Heart right ventricle (tissue), 16 donors: Measurements from ENCODE around the gene LLGL2. TPM values are rescaled to one million over a fixed set of nuclear protein-coding genes. Genes with fewer than 3 reads are reported as not detected.

Experiments used
- ATAC-seq, 8 donors: fragments of 200-7000 bp; cut with Tn5 transposase; one replicate each; pipeline ENCODE4 v1.9.1; 2020; ENCODE audit warnings: mild to moderate bottlenecking in 8 of 8, moderate library complexity in 8 of 8, moderate number of reproducible peaks in 1 of 8
- DNase-seq, 2 donors: peaks; one replicate each; pipeline ENCODE4 v3.0.0-alpha.2; 2020
- H3K27ac ChIP-seq, 10 donors: fragments of 200-600 bp; sonication (generic) in 2 of 10; one replicate each; pipeline versions ENCODE4 v1.5.0 to v1.8.0; 2020 to 2022; ENCODE audit warnings: mild to moderate bottlenecking in 3 of 10
- H3K27me3 ChIP-seq, 7 donors: fragments of 200-600 bp; one replicate each; pipeline ENCODE4 v1.8.0; 2021 to 2022; ENCODE audit warnings: mild to moderate bottlenecking in 2 of 7
- H3K36me3 ChIP-seq, 9 donors: fragments of 200-600 bp; sonication (generic) in 1 of 9; one replicate each; pipeline versions ENCODE4 v1.5.0 to v1.8.0; 2020 to 2022; ENCODE audit warnings: mild to moderate bottlenecking in 2 of 9
- H3K4me1 ChIP-seq, 9 donors: fragments of 200-600 bp; sonication (generic) in 1 of 9; one replicate each; pipeline versions ENCODE4 v1.5.0 to v1.8.0; 2020 to 2022; ENCODE audit warnings: mild to moderate bottlenecking in 4 of 9
- H3K4me3 ChIP-seq, 10 donors: fragments of 200-600 bp; sonication (generic) in 2 of 10; one replicate each; pipeline versions ENCODE4 v1.5.0 to v1.8.0; 2020 to 2022; ENCODE audit warnings: mild to moderate bottlenecking in 7 of 10, moderate library complexity in 2 of 10
- H3K9me3 ChIP-seq, 11 donors: fragments of 200-600 bp in 10 of 11; sonication (generic) in 2 of 11; one replicate each; pipeline versions ENCODE4 v1.5.0 to v1.8.0; 2013 to 2022; ENCODE audit warnings: mild to moderate bottlenecking in 2 of 11, control low read depth in 1 of 11, moderate library complexity in 1 of 11
- CTCF ChIP-seq, 9 donors: fragments of 200-600 bp; sonication (generic) in 2 of 9; IDR thresholded peaks; one replicate each; pipeline versions ENCODE4 v1.5.0 to v1.8.0; 2021 to 2022; ENCODE audit warnings: antibody characterized with exemption in 9 of 9, mild to moderate bottlenecking in 5 of 9, moderate library complexity in 1 of 9
- WGBS, 2 donors: extraction: QIAGEN DNeasy Blood & Tissue Kit; methylation state at CpG; one replicate each; pipeline ENCODE4 v1.1.7; 2013; ENCODE audit warnings: inconsistent platforms in 1 of 2; 5-methylcytosine and 5-hydroxymethylcytosine counted together
- intact Hi-C, 10 donors: fragments of 100-400 bp; cut with DNase I; formaldehyde crosslinking; loops; one replicate each; pipeline versions ENCODE4 v1.11.1 to v1.14.2; 2022
- polyA plus RNA-seq, 2 donors: library from polyadenylated mRNA; stranded (reverse); fragments of 200-250 nt; gene quantifications; one replicate each; pipeline ENCODE4 v1.2.3, GENCODE V29; 2013
- total RNA-seq, 10 donors: library from RNA; stranded (reverse); fragmentation: NEBNext Ultra II Directional in 3 of 10; extraction: Animal tissue kit (Norgen Biotek cat#: 25700) in 3 of 10; gene quantifications; one replicate each; pipeline versions ENCODE4 v1.2.1 to v1.2.4, GENCODE V29; 2021 to 2023
- donor health status: Arrhythmogenic right ventricular cardiomyopathy.
- donor health status: ischemic (EF 13 %, LVEDD 7.1; RV severe dilation, severe dysfunction).
- donor health status: healthy with polysubstance abuse.
- donor health status: DM: no; HTN: yes; CAD: no.
- donor health status: DM: no; HTN: no; CAD: no.
- donor health status: ischemic (EF 25% LVEDD 6.9; RV normal size, moderate dysfunction).
- donor health status: ischemic (EF 25% LVEDD 5.7; RV mildly dilated, moderate dysfunction).
- donor health status: healthy.
- donor health status: DM: yes; HTN: yes; CAD: no.
- donor health status: Ischemic cardiomyopathy.
- donor health status: ischemic (EF 35%, LVEDD 5.7; RV mildly dilated, moderate dysfunction).
- donor health status: nonischemic (EF 11% LVEDD 7.7; RV severe dilation, severe dysfunction).
- donor health status: DM: yes; HTN: yes; CAD: no.
- donor health status: PGD.
- donor health status: ischemic (EF 29% LVEDD 5.4; RV normal size, mild dysfunction).
- donor health status: nonischemic (EF 23%, LVEDD 6.1; RV moderate dilation, normal function).

Gene LLGL2
- total and polyA plus RNA-seq, 12 donors, result 1.1 to 14.8 (median 3.3) TPM

- H3K4me3 ChIP-seq, result no peak overlapping the region
- intact Hi-C loops, result no loop called here
- no peaks in the 10 kb centered on the region for H3K9me3 ChIP-seq
- WGBS, 2 donors, result 95 to 97% methylated on average over 11 of the region's 11 CpGs
- DNase-seq (no peak), ATAC-seq (no peak)
- no peak for TF ChIP-seq CTCF (IDR thresholded peaks at IDR 0.05)
- H3K27me3 ChIP-seq, result no peaks in the 10 kb centered on the region
- no peaks in the 10 kb centered on the region for H3K4me1 ChIP-seq
- H3K36me3 ChIP-seq, result peaks cover 0 to 6% (median 0%) of the 10 kb centered on the region in 9 donors
- H3K27ac ChIP-seq, result no peak overlapping the region
Observed at GRCh38 chr17:75564195-75564594, 38.7 kb downstream of the LLGL2 start.

- H3K36me3 ChIP-seq, result peaks cover 0 to 6% (median 0%) of the 10 kb centered on the region in 9 donors
- no peaks in the 10 kb centered on the region for H3K4me1 ChIP-seq
- no peak for ATAC-seq
- DNase-seq, result no peak
- H3K4me3 ChIP-seq, result no peak overlapping the region
- H3K27ac ChIP-seq, result no peak overlapping the region
- WGBS, 2 donors, result 80 to 90% methylated on average over 7 of the region's 7 CpGs
- no peak for TF ChIP-seq CTCF (IDR thresholded peaks at IDR 0.05)
- intact Hi-C loops, result no loop called here
- no peaks in the 10 kb centered on the region for H3K9me3 ChIP-seq
- H3K27me3 ChIP-seq, result no peaks in the 10 kb centered on the region
Observed at GRCh38 chr17:75565066-75565465, 39.6 kb downstream of the LLGL2 start.

GRCh38 chr17:75565618-75566017 is 40.1 kb downstream of the LLGL2 start:
- 89 to 91% methylated on average over 6 of the region's 6 CpGs for WGBS, 2 donors
- DNase-seq (no peak), ATAC-seq (no peak)
- intact Hi-C loops, result no loop called here
- Histone ChIP-seq H3K27ac (no peak overlapping the region), H3K27me3 (no peaks in the 10 kb centered on the region), H3K36me3 (peaks cover 0 to 6% (median 0%) of the 10 kb centered on the region in 9 donors), H3K4me1 (peaks cover 0 to 4% (median 0%) of the 10 kb centered on the region in 9 donors), H3K9me3 (no peaks in the 10 kb centered on the region), H3K4me3 (no peak overlapping the region)
- TF ChIP-seq CTCF (IDR thresholded peaks at IDR 0.05), result no peak

- intact Hi-C loops, result no loop called here
- Histone ChIP-seq H3K9me3 (no peaks in the 10 kb centered on the region), H3K4me1 (peaks cover 0 to 12% (median 0%) of the 10 kb centered on the region in 9 donors), H3K27ac (no peak overlapping the region), H3K4me3 (no peak overlapping the region), H3K36me3 (peaks cover 0 to 6% (median 0%) of the 10 kb centered on the region in 9 donors), H3K27me3 (no peaks in the 10 kb centered on the region)
- DNase-seq, result no peak
- TF ChIP-seq CTCF (IDR thresholded peaks at IDR 0.05), result no peak
- ATAC-seq, result no peak
- 72 to 85% methylated on average over 6 of the region's 6 CpGs for WGBS, 2 donors
Observed at GRCh38 chr17:75566416-75566815, 40.9 kb downstream of the LLGL2 start.
